HCT116 (cell line): ENCODE measurements around the gene SLC2A4.

Experiments used
- CEBPB ChIP-seq: IDR thresholded peaks from 2 replicates; pipeline ENCODE4 v1.6.1; 2012; ENCODE audit warnings: low read depth
- CTCF ChIP-seq, 3 experiments: fragments of 200-600 bp in 1 of 3; sonication (generic) in 1 of 3; IDR thresholded peaks in 2 of 3; conservative IDR thresholded peaks in 1 of 3; 2 replicates each; pipeline ENCODE4 v1.5.1; 2012 to 2017; ENCODE audit warnings: low read depth in 2 of 3, low read length in 2 of 3, antibody characterized with exemption in 1 of 3, borderline replicate concordance in 1 of 3, control low read depth in 1 of 3, mild to moderate bottlenecking in 1 of 3, mixed read lengths in 1 of 3, mixed run types in 1 of 3, moderate library complexity in 1 of 3; ENCODE audit not compliant: insufficient read depth in 1 of 3
- EZH2phosphoT487 ChIP-seq: fragments of 200-600 bp; IDR thresholded peaks from 2 replicates; pipeline ENCODE4 v1.6.1; 2018; ENCODE audit warnings: antibody characterized with exemption, borderline replicate concordance
- SIN3A ChIP-seq: IDR thresholded peaks from 2 replicates; pipeline ENCODE4 v1.6.1; 2012; ENCODE audit warnings: low read depth
- ZBTB33 ChIP-seq: IDR thresholded peaks from 2 replicates; pipeline ENCODE4 v1.6.1; 2011; ENCODE audit warnings: mild to moderate bottlenecking, low read length, moderate library complexity; ENCODE audit not compliant: insufficient replicate concordance; ENCODE audit errors: extremely low read depth

GRCh38 chr17:7290685-7291084, 9.2 kb downstream of the SLC2A4 start:
- TF ChIP-seq EZH2phosphoT487 (no peak), CEBPB (no peak), CTCF (IDR thresholded peaks at IDR 0.05 in 2 of 3, conservative IDR thresholded peaks at IDR 0.05 in 1 of 3; ENCODE audit: borderline replicate concordance in 1 of 3, insufficient read depth in 1 of 3, low read depth in 2 of 3, low read length in 2 of 3) (no peak), SIN3A (no peak), ZBTB33 (no peak)
